GM21515 (cell line): Measurements from ENCODE around the gene EXT2.
A peak's percentile ranks its signal among the peaks of the same experiment; 100 is the strongest.

Experiments
- ATAC-seq: cut with Tn5 transposase; IDR thresholded peaks from one replicate; pipeline ENCODE4 v1.9.1; 2021; ENCODE audit not compliant: unreplicated experiment

Gene EXT2

GRCh38 chr11:44130751-44131150 lies 35.3 kb downstream of the EXT2 start:
- no peak for ATAC-seq

GRCh38 chr11:44133335-44133946 lies 38.0 kb downstream of the EXT2 start:
- ATAC-seq = no peak

- ATAC-seq = no peak
Measured at GRCh38 chr11:44134625-44135024, 39.1 kb downstream of the EXT2 start.

GRCh38 chr11:44136176-44136945 lies 40.9 kb downstream of the EXT2 start:
- ATAC-seq = no peak

GRCh38 chr11:44137057-44137456 lies 41.6 kb downstream of the EXT2 start:
- ATAC-seq = no peak

- no peak for ATAC-seq
Measured at GRCh38 chr11:44138286-44138685, 42.8 kb downstream of the EXT2 start.

GRCh38 chr11:44138980-44139379 lies 43.5 kb downstream of the EXT2 start:
- ATAC-seq = no peak

GRCh38 chr11:44139565-44140330 lies 44.3 kb downstream of the EXT2 start:
- no peak for ATAC-seq

- no peak for ATAC-seq
Measured at GRCh38 chr11:44140372-44140771, 44.9 kb downstream of the EXT2 start.

- no peak for ATAC-seq
Measured at GRCh38 chr11:44140805-44141204, 45.3 kb downstream of the EXT2 start.

- no peak for ATAC-seq
Measured at GRCh38 chr11:44143987-44144909, 48.8 kb downstream of the EXT2 start.

GRCh38 chr11:44145011-44145775 lies 49.7 kb downstream of the EXT2 start:
- no peak for ATAC-seq

- ATAC-seq = no peak
Measured at GRCh38 chr11:44146931-44147330, 51.5 kb downstream of the EXT2 start.

- no peak for ATAC-seq
Measured at GRCh38 chr11:44147751-44148150, 52.3 kb downstream of the EXT2 start.

GRCh38 chr11:44149651-44150050 lies 54.2 kb downstream of the EXT2 start:
- no peak for ATAC-seq

- ATAC-seq = no peak
Measured at GRCh38 chr11:44150401-44150800, 54.9 kb downstream of the EXT2 start.

- no peak for ATAC-seq
Measured at GRCh38 chr11:44157019-44157418, 61.5 kb downstream of the EXT2 start.

GRCh38 chr11:44158384-44158783 lies 62.9 kb downstream of the EXT2 start:
- no peak for ATAC-seq

GRCh38 chr11:44159848-44160721 lies 64.6 kb downstream of the EXT2 start:
- peak; percentile 69 for ATAC-seq
